GM19099 (cell line): ENCODE data around the gene PCCA.

Experiments
- POLR2A ChIP-seq: IDR thresholded peaks from 3 replicates; pipeline ENCODE4 v1.6.1; 2011; ENCODE audit warnings: low read depth; ENCODE audit not compliant: insufficient read length; ENCODE audit errors: extremely low read depth

PCCA gene

DNA sequence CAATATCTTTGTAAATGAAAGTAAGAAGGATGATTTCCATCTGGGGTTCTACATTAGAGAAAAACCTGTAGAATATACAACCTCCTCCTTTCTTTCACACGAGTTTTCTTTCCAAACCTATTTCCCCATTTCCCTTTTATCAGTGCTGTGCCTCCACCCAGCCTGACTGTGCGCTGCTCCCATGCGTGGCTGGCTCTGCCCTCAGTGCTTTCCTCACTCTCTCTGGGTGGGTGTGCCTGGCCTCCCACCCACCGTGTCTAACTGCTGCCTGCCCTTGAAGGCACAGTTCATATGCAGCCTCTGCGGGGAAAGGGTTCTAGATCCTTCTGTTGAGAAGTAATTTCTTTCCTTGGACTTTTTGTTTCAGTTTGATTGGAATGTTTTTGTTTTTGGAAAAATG lies 70.7 kb downstream of the PCCA start:
- no peak for TF ChIP-seq POLR2A

DNA sequence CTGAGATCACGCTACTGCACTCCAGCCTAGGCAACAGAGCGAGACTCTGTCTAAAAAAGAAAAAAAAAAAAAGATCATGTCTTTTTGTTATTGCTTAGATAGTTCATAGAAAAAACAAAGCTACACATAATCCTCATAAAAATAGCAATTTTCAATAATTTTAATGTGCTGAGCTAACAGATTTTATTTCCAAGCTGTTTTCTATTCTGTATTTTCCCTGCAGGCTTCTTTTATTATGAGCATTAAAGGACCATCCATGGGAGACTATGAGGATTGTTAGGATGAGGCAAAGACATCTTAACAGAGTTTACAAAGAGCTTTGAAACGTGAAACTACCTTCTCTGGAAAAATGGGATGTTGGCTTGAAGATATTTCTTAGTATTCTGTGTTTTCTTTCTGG lies 71.6 kb downstream of the PCCA start:
- TF ChIP-seq POLR2A = no peak

DNA sequence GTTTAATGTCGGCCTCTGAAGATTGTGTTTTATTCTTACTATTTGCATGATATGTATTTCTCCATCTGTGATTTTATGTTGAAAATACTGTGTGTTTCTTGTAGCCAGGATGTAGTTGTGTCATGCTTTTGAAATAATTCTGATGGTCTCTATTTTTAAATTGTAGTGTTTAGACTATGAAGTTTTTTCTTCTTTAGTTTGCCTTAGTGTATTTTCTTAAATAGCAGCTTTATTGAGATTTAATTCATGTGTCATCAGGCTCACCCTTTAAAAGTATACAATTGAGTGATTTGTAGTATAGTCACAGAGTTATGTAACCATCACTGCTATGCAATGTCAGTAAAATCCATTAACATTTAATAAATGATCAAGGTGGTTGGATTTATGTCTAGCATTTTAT lies 74.5 kb downstream of the PCCA start:
- TF ChIP-seq POLR2A = no peak

DNA sequence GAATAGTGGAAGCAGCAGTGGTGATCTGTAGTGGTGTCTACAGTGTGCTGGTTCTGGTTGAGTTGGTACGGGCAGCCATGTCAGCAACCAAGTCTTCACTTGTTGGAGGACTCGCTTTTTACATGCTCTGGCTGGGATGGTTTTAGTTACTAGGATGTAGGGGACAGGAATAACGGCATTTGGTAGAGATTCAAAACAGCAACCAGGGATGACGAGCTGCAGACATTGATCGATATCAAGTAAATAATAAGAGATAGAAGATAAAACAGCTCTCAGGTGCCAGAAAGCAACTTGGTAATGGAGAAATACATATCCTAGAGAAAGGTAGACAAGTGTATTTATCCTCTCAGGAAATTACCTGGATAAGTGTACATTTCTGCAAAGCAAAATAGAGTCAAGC lies 84.3 kb downstream of the PCCA start:
- no peak for TF ChIP-seq POLR2A

DNA sequence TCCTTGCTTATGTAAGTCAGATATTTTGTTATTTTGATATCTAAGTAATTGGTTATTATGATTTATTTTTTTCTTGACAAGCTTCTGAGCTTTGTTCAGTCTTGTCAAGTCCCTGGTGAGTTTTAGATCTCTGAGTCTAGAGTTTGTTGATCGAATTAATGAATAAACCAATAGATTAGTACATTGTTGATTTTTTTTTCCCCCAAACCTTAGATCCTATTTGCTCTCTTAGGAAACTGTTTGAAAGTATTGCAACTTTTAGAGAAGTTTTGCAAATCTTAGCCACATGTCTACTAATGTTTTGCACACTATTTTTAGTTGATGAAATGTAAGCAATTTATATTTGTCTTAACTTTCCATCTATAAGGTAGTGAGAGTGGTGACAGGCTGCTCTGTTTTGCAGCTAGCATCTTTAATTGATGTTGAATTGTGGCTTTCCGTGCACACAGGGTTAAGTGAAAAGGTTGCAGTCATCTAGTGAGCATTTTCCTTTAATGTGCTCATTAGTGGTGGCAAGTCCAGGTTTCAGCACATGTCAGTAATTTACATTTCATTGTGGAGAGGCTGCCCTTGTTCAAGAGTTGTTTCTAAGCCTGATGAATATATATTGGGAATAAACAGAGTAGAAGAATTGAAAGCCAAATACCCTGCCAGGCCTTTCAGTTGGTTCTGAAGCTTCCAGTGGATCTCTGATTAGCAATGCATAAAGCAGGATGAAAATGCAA lies 86.3 kb downstream of the PCCA start:
- TF ChIP-seq POLR2A = no peak

DNA sequence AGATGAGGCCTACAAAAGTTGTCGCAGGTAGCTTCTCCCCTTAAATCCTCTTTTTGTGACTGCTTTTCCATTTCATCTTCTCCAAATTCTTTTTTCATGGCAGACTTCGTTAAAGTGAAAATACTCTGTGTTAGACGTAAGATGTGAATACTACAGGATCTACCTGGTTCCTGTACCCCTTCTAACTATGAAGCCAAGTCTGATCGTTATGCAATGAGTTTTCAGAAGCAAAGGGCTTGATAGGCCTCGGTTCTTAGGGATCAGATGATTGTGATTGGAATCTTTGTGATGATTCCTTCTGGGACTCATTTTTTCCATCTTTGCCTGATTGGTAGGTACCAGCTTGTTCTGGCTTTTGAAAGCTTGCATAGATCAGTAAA lies 86.9 kb downstream of the PCCA start:
- TF ChIP-seq POLR2A = no peak

DNA sequence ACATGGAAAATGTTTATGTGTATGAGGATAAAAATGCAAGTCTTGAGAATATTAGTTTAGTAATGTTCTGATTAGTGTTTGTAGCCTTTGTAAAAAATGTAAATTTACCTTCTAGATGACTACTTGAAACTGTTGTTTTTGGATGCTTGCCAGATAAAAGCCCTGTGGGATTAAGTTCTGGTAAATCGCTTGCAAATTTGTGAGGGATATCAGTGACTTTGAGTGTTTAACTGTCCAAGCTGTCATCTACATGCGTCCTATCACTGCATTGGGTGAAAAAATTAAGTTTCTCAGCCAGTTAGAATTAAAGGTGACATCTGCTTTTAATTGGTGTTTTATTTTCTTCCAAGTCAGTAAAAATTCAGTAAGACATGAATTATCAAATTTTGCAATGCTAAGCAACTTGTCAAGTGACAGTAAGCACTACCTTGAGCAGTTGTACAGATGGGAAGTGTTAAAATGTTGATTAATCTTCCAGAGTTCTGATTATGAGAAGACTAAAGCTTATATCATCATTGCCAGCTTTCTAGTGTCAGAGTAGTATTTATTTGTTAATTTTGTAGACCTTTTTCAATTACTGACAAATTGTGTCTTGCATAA lies 88.0 kb downstream of the PCCA start:
- TF ChIP-seq POLR2A = no peak

DNA sequence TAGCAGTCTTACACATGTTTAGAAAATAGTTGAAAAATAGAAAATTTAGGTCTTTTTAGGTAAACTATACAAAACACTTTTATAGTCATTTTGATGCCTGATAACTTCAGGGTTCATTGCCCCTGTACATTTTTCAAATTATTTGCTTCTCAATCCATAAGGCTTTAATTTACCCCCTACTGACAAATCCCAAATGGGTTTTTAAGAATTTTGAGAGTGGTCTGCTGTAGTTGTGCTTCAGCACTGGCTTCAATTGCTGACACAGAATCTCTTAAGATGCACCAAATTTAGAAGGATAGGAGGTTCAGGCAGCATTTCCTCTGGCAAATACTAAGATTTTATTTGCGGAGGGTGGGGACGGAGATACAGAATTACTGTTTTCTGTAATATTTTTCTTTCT lies 89.4 kb downstream of the PCCA start:
- TF ChIP-seq POLR2A = no peak

DNA sequence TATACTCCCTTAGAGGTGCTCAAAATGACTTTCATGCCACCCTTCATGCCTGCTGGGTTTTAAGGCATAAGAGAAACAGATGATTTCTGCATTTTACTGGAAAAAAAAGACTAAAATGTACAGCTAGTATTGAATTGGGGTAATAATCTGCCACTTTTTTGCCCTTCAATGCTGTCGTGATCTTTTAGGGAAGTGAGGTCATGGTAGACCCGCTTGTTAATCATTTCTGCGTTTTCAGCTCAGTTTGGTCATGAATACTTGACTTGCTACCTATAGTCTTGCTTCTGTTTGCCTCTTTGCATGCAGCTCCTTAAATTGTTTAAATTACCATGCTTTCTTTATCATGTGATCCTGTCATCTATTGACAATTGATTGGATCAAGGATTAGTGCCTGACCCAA lies 90.4 kb downstream of the PCCA start:
- no peak for TF ChIP-seq POLR2A

DNA sequence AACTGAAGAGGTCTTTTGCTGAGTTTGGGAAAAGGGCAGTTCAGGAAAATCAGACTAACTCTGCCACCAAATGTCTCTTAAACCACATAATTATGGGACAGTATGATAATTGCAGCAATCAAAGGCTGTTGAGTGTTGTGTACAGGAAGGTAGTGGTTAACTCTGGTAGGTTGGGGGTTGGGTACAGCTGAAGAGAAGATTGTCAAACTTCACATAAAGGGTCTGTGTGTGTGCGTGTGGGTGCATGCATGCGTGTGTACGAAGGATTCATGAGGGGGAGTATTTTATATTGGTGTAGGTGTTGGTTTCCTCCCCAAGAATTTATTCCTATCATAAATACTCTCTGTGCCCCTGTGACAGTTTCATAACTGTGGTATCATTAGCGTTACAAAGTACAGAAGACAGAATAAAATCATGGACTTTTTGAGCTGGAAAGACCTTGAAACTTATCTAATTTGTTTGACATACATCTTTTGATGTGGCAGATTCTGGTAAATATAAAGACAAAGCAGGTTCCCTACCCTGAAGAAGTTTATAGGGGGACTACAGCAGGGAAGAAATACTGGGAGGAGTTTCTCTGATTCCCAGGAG lies 94.1 kb downstream of the PCCA start:
- TF ChIP-seq POLR2A = no peak

DNA sequence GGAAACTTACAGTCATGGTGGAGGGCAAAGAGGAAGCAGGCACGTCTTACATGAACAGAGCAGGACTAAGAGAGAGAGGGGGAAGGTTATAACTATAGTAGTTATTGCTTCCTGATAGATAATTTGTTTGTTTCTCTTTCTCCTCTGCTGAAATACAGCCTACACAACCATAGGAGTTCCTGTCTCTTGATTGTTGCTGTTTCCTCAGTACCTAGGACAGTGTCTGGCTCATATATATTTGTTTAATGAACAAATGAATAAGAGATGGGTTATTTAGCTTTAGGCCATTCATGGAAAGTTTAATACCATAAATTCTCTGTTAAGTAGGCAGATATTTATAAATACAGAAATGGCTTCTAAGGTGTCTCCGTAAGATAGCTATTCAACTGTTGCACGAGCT lies 95.2 kb downstream of the PCCA start:
- TF ChIP-seq POLR2A = no peak

DNA sequence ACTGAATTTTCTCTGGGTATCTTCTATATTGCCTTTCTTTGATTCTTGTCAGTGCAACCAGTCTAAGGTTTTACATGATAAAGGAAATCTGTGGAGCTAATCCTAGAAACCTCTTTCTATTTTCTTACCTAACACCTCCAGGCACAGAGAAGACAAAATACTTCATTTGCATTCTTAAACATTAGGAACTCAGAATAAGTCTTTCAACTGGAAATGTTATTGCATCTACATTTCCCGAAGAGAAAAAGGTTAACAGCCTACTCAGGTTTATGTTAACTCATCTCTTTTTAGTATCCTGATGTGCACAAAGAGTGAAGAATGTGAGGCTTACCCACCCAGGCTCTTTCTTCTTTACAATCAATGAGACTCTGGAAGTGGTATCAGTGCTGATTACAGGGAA lies 106.7 kb downstream of the PCCA start:
- no peak for TF ChIP-seq POLR2A

DNA sequence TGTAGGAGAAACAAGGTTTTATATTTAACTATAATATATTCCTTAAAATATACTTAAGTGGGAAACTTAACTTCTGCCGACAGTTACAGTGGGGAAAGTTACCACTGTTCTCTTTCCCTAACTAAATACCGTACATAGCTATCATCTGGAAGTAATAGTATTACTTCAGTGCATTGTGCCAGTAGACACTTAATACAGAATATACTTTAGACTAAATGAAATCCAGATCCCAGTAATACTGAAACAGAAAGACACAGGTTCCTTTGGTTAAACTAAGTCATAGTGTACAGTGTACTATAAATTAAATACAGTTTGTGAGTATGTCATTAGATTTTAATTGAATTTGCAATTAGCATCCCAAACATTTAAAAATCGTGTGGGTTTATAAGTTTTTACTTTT lies 107.5 kb downstream of the PCCA start:
- TF ChIP-seq POLR2A = no peak

DNA sequence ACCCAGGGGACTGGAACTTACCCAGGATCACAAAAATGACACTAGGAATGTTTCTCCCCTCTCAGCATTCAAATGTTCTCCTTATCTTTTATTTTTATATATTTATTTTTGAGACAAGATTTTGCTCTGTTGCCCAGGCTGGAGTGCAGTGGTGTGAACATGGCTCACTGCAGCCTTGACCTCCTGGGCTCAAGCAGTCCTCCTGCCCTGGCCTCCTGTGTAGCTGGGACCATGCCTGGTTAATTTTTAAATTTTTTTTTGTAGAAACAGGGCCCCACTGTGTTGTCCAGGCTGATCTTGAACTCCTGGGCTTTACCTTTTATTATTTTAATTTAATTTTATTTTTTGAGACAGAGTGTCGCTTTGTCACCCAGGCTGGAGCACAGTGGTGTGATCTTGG lies 108.2 kb downstream of the PCCA start:
- no peak for TF ChIP-seq POLR2A

DNA sequence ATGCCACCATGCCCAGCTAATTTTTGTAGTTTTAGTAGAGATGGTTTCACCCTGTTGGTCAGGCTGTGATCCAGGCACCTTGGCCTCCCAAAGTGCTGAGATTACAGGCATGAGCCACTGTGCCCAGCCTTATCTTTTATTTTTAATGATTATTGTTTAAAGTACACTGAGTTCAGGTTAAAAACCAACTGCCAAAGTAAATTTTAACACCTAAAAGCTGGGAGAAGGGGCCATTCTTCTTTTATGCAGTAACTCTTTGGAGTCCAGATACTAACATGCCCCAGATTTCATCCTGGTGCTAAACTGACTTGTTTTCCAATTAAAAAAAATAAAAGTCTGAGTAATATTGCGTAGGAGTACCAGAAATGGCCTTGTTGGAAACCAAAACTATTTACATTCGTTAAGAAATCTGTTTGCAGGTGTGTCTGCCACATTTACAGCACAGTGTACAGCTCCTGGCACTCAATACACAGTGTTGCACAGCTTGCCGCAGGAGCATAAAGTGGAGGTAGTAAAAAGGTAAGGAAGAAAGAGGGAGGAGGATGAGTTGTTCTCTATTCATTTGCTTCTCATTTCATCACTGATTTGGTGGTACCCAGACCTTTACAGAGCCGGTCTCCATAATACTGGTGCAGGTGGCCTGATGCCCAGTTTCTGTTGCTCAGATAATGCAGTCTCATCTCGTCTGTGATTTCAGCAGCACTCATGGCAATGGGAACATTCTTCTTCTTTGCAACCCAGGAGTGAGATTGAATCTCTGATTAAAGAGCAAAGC lies 108.9 kb downstream of the PCCA start:
- TF ChIP-seq POLR2A = no peak
